ENCODE measurements around the gene ARHGAP22.

The ARHGAP22 gene

DNA sequence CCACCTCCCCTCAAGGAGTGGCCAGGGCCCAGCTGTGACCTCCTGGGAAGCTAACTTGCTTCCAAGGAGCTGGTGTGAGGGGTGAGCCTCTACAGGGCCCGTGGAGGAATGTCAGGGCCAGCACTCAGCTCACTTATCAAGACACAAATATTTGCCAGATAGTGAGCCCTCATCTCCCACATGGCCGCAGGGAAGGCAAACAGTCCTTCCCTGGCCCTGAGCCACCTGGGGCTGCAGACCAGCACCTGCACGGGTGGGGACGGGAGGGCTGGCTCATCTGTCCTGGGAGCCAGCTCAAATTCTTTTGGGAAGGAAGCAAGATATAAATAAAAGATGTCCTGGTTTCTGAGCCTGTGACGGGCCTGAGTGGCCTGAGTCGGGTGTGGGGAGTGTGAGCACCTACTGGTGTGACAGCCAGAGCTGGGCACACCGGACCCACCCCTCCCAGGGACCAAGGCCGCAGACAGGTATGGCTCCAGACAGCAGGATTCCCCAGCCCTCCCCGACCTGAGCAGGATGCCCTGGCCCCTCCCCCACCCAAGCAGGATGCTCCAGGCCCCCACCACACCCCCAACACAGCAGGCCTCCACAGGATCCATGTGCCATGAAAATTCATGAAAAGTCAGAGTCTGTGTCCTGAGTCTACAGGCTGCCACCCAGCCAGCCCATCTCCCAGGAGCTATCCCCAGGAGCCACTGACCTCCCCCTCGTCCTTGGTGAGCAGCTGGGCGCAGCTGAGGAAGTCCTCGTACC is 150.4 kb downstream of the ARHGAP22 start:
- TF ChIP-seq SIN3A (IDR thresholded peaks at IDR 0.05; ENCODE audit: borderline replicate concordance, insufficient read depth, low read length) (no peak), TAF1 (IDR thresholded peaks at IDR 0.05; ENCODE audit: borderline replicate concordance, insufficient read depth, low read length) (no peak), POLR2AphosphoS5 (IDR thresholded peaks at IDR 0.05; ENCODE audit: low read depth, low read length) (no peak), FOXP2 (optimal IDR thresholded peaks at IDR 0.05; ENCODE audit: borderline replicate concordance, extremely low read depth, extremely low read length, insufficient read depth) (no peak)
- TF ChIP-seq, protein P1, sequence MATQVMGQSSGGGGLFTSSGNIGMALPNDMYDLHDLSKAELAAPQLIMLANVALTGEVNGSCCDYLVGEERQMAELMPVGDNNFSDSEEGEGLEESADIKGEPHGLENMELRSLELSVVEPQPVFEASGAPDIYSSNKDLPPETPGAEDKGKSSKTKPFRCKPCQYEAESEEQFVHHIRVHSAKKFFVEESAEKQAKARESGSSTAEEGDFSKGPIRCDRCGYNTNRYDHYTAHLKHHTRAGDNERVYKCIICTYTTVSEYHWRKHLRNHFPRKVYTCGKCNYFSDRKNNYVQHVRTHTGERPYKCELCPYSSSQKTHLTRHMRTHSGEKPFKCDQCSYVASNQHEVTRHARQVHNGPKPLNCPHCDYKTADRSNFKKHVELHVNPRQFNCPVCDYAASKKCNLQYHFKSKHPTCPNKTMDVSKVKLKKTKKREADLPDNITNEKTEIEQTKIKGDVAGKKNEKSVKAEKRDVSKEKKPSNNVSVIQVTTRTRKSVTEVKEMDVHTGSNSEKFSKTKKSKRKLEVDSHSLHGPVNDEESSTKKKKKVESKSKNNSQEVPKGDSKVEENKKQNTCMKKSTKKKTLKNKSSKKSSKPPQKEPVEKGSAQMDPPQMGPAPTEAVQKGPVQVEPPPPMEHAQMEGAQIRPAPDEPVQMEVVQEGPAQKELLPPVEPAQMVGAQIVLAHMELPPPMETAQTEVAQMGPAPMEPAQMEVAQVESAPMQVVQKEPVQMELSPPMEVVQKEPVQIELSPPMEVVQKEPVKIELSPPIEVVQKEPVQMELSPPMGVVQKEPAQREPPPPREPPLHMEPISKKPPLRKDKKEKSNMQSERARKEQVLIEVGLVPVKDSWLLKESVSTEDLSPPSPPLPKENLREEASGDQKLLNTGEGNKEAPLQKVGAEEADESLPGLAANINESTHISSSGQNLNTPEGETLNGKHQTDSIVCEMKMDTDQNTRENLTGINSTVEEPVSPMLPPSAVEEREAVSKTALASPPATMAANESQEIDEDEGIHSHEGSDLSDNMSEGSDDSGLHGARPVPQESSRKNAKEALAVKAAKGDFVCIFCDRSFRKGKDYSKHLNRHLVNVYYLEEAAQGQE (IDR thresholded peaks at IDR 0.05; ENCODE audit: insufficient read depth in 1 of 2, low read depth in 2 of 2, low read length in 2 of 2): no peak

DNA sequence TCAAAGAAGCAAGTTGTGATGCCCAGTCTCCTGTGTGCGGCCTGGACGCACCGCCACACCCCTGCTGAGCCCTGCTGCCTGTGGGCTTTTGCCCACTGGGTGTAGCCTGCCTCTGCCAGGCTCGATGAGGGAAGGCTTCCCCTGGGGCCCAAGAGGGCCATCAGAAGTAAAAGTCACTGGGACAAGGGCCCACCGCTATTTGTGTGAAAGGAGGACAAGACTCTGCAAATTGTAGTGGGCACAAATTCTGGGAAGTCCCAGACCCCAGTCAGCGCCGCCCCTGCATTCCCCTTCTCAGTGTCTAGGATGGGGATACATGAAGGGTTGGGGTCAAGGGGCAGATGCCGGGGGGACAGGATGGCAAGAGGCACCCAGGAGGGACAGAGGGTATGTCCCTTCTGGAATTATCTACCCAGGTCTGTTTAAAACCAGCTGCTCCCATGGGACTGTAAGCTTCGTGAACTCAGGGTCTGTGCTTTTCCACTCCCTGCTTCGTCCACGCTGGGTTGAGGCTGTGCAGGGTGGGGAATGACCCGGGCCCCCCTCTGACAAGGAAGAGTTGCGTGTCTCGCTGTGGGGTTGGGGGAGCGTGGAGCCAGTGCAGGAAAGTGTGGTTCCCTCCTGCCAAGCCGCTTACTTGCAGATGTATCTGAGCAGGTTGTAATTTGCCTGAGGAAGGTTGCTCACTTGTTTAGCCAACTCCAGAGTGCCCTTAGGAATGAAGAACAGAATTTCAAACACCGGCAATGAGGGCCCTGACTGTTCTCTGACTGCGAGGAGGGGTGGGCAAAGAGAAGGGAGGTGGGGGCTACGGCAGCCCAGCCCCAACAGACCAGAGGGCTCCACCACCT is 151.2 kb downstream of the ARHGAP22 start:
- no peak for TF ChIP-seq FOXP2 (optimal IDR thresholded peaks at IDR 0.05; ENCODE audit: borderline replicate concordance, extremely low read depth, extremely low read length, insufficient read depth)
- TF ChIP-seq, protein P1 (IDR thresholded peaks at IDR 0.05; ENCODE audit: insufficient read depth in 1 of 2, low read depth in 2 of 2, low read length in 2 of 2): no peak

DNA sequence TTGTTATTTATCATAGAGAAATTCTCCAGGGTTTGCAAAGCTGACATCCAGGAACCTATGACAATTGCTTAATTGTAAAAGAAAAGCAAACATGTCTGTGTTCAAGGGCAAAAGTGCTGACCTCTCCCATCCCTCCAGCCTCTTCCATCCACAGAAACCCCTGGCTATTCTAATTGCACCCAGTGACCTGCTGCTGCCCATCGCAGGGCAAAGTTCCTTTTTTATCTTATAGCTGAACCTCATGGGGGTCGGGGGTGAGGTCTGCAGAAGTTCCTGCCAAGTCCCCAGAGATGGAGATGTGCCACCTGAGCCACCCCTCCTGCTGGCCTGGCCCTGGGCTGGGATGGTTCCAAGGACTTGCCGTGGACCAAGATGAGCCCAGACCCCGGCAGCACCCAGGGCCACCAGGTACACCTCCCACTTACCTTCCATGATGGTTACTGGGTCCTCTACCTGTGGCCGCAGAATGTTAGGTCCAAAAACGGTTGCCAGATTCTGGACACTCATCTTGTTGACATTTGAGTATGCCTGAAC is 151.9 kb downstream of the ARHGAP22 start:
- TF ChIP-seq, protein P1 (IDR thresholded peaks at IDR 0.05; ENCODE audit: insufficient read depth in 1 of 2, low read depth in 2 of 2, low read length in 2 of 2): no peak
- TF ChIP-seq FOXP2 (optimal IDR thresholded peaks at IDR 0.05; ENCODE audit: borderline replicate concordance, extremely low read depth, extremely low read length, insufficient read depth) (no peak), POLR2AphosphoS5 (IDR thresholded peaks at IDR 0.05; ENCODE audit: low read depth, low read length) (no peak), TAF1 (IDR thresholded peaks at IDR 0.05; ENCODE audit: borderline replicate concordance, insufficient read depth, low read length) (no peak), SIN3A (IDR thresholded peaks at IDR 0.05; ENCODE audit: borderline replicate concordance, insufficient read depth, low read length) (no peak)

DNA sequence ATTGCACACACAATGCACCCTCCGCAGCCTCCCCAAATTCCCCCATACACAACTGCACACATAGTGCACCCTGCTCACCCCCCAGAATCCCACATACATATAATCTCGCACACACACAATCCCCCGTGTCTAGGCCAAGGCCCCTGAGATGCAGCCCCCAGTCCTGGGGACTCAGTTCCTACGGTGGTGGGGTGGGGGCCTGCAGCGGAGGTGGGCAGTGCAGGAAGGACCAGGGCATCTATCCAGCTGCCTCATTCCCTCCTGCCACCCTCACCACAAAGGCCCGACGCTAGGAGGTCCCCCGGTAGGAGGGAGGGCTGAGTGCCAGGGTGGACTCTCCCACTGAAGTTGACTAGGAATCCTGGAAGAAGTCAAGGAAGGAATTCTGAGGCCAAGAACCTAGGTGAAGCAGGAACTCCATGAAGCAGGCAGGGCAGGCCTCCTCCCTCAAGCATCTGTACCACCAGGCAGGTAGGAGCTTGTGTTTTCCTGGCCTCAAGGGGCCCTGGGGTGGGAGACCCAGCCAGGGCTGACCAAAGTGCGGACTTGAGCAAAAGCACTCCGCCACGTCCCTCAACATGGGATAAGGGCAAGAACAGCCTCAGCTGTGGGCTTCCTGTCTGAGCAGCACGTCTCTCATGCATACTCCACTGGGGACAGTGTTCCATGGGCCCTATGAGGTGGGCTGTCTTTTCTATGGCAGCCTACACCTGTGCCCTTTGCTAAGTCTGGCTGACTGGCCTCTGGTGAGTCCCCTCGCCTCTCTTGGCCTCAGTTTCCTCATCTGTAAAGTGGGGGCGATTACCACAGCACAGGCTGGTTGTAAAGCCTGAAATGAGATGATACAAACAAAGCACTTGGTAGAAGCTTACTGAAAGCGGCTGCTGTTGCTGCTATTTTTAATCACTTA is 152.6 kb downstream of the ARHGAP22 start:
- TF ChIP-seq SIN3A (IDR thresholded peaks at IDR 0.05; ENCODE audit: borderline replicate concordance, insufficient read depth, low read length) (no peak), FOXP2 (optimal IDR thresholded peaks at IDR 0.05; ENCODE audit: borderline replicate concordance, extremely low read depth, extremely low read length, insufficient read depth) (no peak), POLR2AphosphoS5 (IDR thresholded peaks at IDR 0.05; ENCODE audit: low read depth, low read length) (no peak)
- TF ChIP-seq, protein P1 (IDR thresholded peaks at IDR 0.05; ENCODE audit: insufficient read depth in 1 of 2, low read depth in 2 of 2, low read length in 2 of 2): no peak

All from PFSK-1 (cell line).